Measurements from ENCODE around the gene KCND3. TPM values are rescaled to one million over a fixed set of nuclear protein-coding genes. Genes with fewer than 3 reads are reported as not detected.
A peak's percentile ranks its signal among the peaks of the same experiment; 100 is the strongest.

Gene KCND3
- polyA plus RNA-seq, 3 donors: 2.8 to 12.4 (median 5.3) TPM

- no peak overlapping the region for H3K27ac ChIP-seq (ENCODE audit: low read depth, low read length)
- 77 to 87% (median 80%) methylated on average over 8 of the region's 8 CpGs for WGBS, 3 donors
Measured at GRCh38 chr1:111735858-111736544, 253.5 kb downstream of the KCND3 start.

- 86 to 92% (median 92%) methylated on average over 4 of the region's 4 CpGs for WGBS, 3 donors
- no peak overlapping the region for H3K27ac ChIP-seq (ENCODE audit: low read depth, low read length)
Measured at GRCh38 chr1:111735321-111735720, 254.1 kb downstream of the KCND3 start.

GRCh38 chr1:111734856-111735255, 254.6 kb downstream of the KCND3 start:
- H3K27ac ChIP-seq (ENCODE audit: low read depth, low read length): no peak overlapping the region
- WGBS, 3 donors: 78 to 88% (median 84%) methylated on average over 3 of the region's 3 CpGs

GRCh38 chr1:111734426-111734825, 255.0 kb downstream of the KCND3 start:
- 87 to 91% (median 90%) methylated on average over 3 of the region's 3 CpGs for WGBS, 3 donors
- no peak overlapping the region for H3K27ac ChIP-seq (ENCODE audit: low read depth, low read length)

- H3K27ac ChIP-seq (ENCODE audit: low read depth, low read length): no peak overlapping the region
- WGBS, 3 donors: 30 to 82% (median 39%) methylated on average over 5 of the region's 5 CpGs
Measured at GRCh38 chr1:111733992-111734341, 255.5 kb downstream of the KCND3 start.

- WGBS, 3 donors: 24 to 62% (median 34%) methylated on average over 9 of the region's 9 CpGs
- H3K27ac ChIP-seq (ENCODE audit: low read depth, low read length): no peak overlapping the region
Measured at GRCh38 chr1:111733183-111733991, 256.1 kb downstream of the KCND3 start.

GRCh38 chr1:111732718-111733117, 256.8 kb downstream of the KCND3 start:
- no peak overlapping the region for H3K27ac ChIP-seq (ENCODE audit: low read depth, low read length)
- 84 to 94% (median 93%) methylated on average over 7 of the region's 7 CpGs for WGBS, 3 donors

- WGBS, 3 donors: 75 to 77% (median 77%) methylated on average over 6 of the region's 6 CpGs
- no peak overlapping the region for H3K27ac ChIP-seq (ENCODE audit: low read depth, low read length)
Measured at GRCh38 chr1:111731956-111732355, 257.5 kb downstream of the KCND3 start.

- no peak overlapping the region for H3K27ac ChIP-seq (ENCODE audit: low read depth, low read length)
Measured at GRCh38 chr1:111730706-111731105, 258.8 kb downstream of the KCND3 start.

GRCh38 chr1:111729946-111730681, 259.4 kb downstream of the KCND3 start:
- WGBS, 3 donors: 75 to 81% (median 77%) methylated on average over 7 of the region's 7 CpGs
- H3K27ac ChIP-seq (ENCODE audit: low read depth, low read length): no peak overlapping the region

More at GRCh38 chr1:111730706-111731105, 258.8 kb downstream of the KCND3 start:
- WGBS, 3 donors: 69 to 87% (median 72%) methylated on average over 4 of the region's 4 CpGs

GRCh38 chr1:111729271-111729921, 260.1 kb downstream of the KCND3 start:
- H3K27ac ChIP-seq (ENCODE audit: low read depth, low read length): no peak overlapping the region
- WGBS, 3 donors: 56 to 59% (median 56%) methylated on average over 8 of the region's 8 CpGs

GRCh38 chr1:111727056-111727455, 262.4 kb downstream of the KCND3 start:
- H3K27ac ChIP-seq (ENCODE audit: low read depth, low read length): no peak overlapping the region
- WGBS, 3 donors: 87 to 93% (median 87%) methylated on average over 18 of the region's 18 CpGs

GRCh38 chr1:111725192-111725591, 264.3 kb downstream of the KCND3 start:
- H3K27ac ChIP-seq (ENCODE audit: low read depth, low read length): no peak overlapping the region

GRCh38 chr1:111723871-111724270, 265.6 kb downstream of the KCND3 start:
- H3K27ac ChIP-seq (ENCODE audit: low read depth, low read length): no peak overlapping the region
- WGBS, 3 donors: 16 to 52% (median 42%) methylated on average over 1 of the region's 1 CpG

More at GRCh38 chr1:111725192-111725591, 264.3 kb downstream of the KCND3 start:
- WGBS, 3 donors: 43 to 67% (median 50%) methylated on average over 5 of the region's 5 CpGs

GRCh38 chr1:111723091-111723806, 266.2 kb downstream of the KCND3 start:
- H3K27ac ChIP-seq (ENCODE audit: low read depth, low read length): no peak overlapping the region

GRCh38 chr1:111720977-111721786, 268.3 kb downstream of the KCND3 start:
- WGBS, 3 donors: 59 to 65% (median 63%) methylated on average over 10 of the region's 10 CpGs
- H3K27ac ChIP-seq (ENCODE audit: low read depth, low read length): peak overlapping the region; percentile 71

More at GRCh38 chr1:111723091-111723806, 266.2 kb downstream of the KCND3 start:
- WGBS, 3 donors: 75 to 88% (median 81%) methylated on average over 7 of the region's 7 CpGs
